ENCODE data around the gene TFDP2.

GRCh38 chr3:141969711-141970110 is 179.6 kb downstream of the TFDP2 start:
- TF ChIP-seq EZH2phosphoT487 (IDR thresholded peaks at IDR 0.05; ENCODE audit: unreplicated experiment) (no peak), CTCF (conservative IDR thresholded peaks at IDR 0.05; ENCODE audit: low read depth in 2 of 2) (no peak), POLR2AphosphoS5 (IDR thresholded peaks at IDR 0.05; ENCODE audit: low read depth) (no peak), NANOG (IDR thresholded peaks at IDR 0.05; ENCODE audit: borderline replicate concordance) (no peak), EZH2 (IDR thresholded peaks at IDR 0.05; ENCODE audit: low read depth, unreplicated experiment) (no peak), CREB1 (CRISPR knock-in tag; IDR thresholded peaks at IDR 0.05; ENCODE audit: low read depth) (no peak)
- TF ChIP-seq, protein P1, sequence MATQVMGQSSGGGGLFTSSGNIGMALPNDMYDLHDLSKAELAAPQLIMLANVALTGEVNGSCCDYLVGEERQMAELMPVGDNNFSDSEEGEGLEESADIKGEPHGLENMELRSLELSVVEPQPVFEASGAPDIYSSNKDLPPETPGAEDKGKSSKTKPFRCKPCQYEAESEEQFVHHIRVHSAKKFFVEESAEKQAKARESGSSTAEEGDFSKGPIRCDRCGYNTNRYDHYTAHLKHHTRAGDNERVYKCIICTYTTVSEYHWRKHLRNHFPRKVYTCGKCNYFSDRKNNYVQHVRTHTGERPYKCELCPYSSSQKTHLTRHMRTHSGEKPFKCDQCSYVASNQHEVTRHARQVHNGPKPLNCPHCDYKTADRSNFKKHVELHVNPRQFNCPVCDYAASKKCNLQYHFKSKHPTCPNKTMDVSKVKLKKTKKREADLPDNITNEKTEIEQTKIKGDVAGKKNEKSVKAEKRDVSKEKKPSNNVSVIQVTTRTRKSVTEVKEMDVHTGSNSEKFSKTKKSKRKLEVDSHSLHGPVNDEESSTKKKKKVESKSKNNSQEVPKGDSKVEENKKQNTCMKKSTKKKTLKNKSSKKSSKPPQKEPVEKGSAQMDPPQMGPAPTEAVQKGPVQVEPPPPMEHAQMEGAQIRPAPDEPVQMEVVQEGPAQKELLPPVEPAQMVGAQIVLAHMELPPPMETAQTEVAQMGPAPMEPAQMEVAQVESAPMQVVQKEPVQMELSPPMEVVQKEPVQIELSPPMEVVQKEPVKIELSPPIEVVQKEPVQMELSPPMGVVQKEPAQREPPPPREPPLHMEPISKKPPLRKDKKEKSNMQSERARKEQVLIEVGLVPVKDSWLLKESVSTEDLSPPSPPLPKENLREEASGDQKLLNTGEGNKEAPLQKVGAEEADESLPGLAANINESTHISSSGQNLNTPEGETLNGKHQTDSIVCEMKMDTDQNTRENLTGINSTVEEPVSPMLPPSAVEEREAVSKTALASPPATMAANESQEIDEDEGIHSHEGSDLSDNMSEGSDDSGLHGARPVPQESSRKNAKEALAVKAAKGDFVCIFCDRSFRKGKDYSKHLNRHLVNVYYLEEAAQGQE (IDR thresholded peaks at IDR 0.05; ENCODE audit: unreplicated experiment), result no peak

All from GM23338 (cell line).